HEK293 (cell line): ENCODE results near the gene KCTD1.

Source experiments
- KLF10 ChIP-seq: fragments of 450-650 bp; IDR thresholded peaks from 2 replicates; pipeline ENCODE4 v1.5.1; 2018; ENCODE audit warnings: missing biosample characterization, mild to moderate bottlenecking, missing genetic modification characterization
- ZNF18 ChIP-seq: fragments of 450-650 bp; formaldehyde crosslinking; IDR thresholded peaks from 2 replicates; pipeline ENCODE4 v1.5.1; 2016; ENCODE audit warnings: missing biosample characterization, missing genetic modification characterization
- TF ChIP-seq, protein P1 (sequence below): fragments of 450-650 bp; formaldehyde crosslinking; IDR thresholded peaks from 2 replicates; pipeline ENCODE4 v1.5.1; 2016; ENCODE audit warnings: missing biosample characterization, missing genetic modification characterization
- TF ChIP-seq, protein P2 (sequence below): fragments of 450-650 bp; formaldehyde crosslinking; IDR thresholded peaks from 2 replicates; pipeline ENCODE4 v1.5.1; 2016; ENCODE audit warnings: missing biosample characterization, missing genetic modification characterization

- TF ChIP-seq KLF10 (tag by site-specific recombination) (no peak), ZNF18 (tag by site-specific recombination) (no peak)
- TF ChIP-seq, protein P1, sequence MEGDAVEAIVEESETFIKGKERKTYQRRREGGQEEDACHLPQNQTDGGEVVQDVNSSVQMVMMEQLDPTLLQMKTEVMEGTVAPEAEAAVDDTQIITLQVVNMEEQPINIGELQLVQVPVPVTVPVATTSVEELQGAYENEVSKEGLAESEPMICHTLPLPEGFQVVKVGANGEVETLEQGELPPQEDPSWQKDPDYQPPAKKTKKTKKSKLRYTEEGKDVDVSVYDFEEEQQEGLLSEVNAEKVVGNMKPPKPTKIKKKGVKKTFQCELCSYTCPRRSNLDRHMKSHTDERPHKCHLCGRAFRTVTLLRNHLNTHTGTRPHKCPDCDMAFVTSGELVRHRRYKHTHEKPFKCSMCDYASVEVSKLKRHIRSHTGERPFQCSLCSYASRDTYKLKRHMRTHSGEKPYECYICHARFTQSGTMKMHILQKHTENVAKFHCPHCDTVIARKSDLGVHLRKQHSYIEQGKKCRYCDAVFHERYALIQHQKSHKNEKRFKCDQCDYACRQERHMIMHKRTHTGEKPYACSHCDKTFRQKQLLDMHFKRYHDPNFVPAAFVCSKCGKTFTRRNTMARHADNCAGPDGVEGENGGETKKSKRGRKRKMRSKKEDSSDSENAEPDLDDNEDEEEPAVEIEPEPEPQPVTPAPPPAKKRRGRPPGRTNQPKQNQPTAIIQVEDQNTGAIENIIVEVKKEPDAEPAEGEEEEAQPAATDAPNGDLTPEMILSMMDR = no peak
- TF ChIP-seq, protein P2, sequence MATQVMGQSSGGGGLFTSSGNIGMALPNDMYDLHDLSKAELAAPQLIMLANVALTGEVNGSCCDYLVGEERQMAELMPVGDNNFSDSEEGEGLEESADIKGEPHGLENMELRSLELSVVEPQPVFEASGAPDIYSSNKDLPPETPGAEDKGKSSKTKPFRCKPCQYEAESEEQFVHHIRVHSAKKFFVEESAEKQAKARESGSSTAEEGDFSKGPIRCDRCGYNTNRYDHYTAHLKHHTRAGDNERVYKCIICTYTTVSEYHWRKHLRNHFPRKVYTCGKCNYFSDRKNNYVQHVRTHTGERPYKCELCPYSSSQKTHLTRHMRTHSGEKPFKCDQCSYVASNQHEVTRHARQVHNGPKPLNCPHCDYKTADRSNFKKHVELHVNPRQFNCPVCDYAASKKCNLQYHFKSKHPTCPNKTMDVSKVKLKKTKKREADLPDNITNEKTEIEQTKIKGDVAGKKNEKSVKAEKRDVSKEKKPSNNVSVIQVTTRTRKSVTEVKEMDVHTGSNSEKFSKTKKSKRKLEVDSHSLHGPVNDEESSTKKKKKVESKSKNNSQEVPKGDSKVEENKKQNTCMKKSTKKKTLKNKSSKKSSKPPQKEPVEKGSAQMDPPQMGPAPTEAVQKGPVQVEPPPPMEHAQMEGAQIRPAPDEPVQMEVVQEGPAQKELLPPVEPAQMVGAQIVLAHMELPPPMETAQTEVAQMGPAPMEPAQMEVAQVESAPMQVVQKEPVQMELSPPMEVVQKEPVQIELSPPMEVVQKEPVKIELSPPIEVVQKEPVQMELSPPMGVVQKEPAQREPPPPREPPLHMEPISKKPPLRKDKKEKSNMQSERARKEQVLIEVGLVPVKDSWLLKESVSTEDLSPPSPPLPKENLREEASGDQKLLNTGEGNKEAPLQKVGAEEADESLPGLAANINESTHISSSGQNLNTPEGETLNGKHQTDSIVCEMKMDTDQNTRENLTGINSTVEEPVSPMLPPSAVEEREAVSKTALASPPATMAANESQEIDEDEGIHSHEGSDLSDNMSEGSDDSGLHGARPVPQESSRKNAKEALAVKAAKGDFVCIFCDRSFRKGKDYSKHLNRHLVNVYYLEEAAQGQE (tag by site-specific recombination) = no peak
These were observed 123.8 kb downstream of the KCTD1 start for GRCh38 chr18:26424428-26425147.
